GM18867 (cell line): ENCODE data around the gene JAK1.

Experiments
- ATAC-seq: cut with Tn5 transposase; IDR thresholded peaks from one replicate; pipeline ENCODE4 v1.9.1; 2021; ENCODE audit warnings: mild to moderate bottlenecking, moderate library complexity; ENCODE audit not compliant: unreplicated experiment

JAK1 gene

GRCh38 chr1:64873576-64873975, 92.8 kb downstream of the JAK1 start:
- no peak for ATAC-seq

GRCh38 chr1:64872067-64872466, 94.3 kb downstream of the JAK1 start:
- no peak for ATAC-seq

GRCh38 chr1:64871256-64871655, 95.1 kb downstream of the JAK1 start:
- no peak for ATAC-seq

GRCh38 chr1:64867266-64867665, 99.1 kb downstream of the JAK1 start:
- no peak for ATAC-seq

GRCh38 chr1:64866689-64867088, 99.7 kb downstream of the JAK1 start:
- no peak for ATAC-seq

- no peak for ATAC-seq
Observed at GRCh38 chr1:64865105-64865757, 101.1 kb downstream of the JAK1 start.

- ATAC-seq = peak; percentile 100
Observed at GRCh38 chr1:64864018-64864940, 102.1 kb downstream of the JAK1 start.

GRCh38 chr1:64861611-64862010, 104.7 kb downstream of the JAK1 start:
- ATAC-seq = no peak

GRCh38 chr1:64857347-64857746, 109.0 kb downstream of the JAK1 start:
- ATAC-seq = no peak

- ATAC-seq = no peak
Observed at GRCh38 chr1:64856553-64856952, 109.8 kb downstream of the JAK1 start.

GRCh38 chr1:64855557-64855956, 110.8 kb downstream of the JAK1 start:
- no peak for ATAC-seq

- ATAC-seq = no peak
Observed at GRCh38 chr1:64854674-64855073, 111.7 kb downstream of the JAK1 start.

- no peak for ATAC-seq
Observed at GRCh38 chr1:64851664-64852063, 114.7 kb downstream of the JAK1 start.

GRCh38 chr1:64850846-64851245, 115.5 kb downstream of the JAK1 start:
- no peak for ATAC-seq

GRCh38 chr1:64849942-64850341, 116.4 kb downstream of the JAK1 start:
- ATAC-seq = no peak

GRCh38 chr1:64848803-64849202, 117.5 kb downstream of the JAK1 start:
- ATAC-seq = no peak

- no peak for ATAC-seq
Observed at GRCh38 chr1:64848136-64848535, 118.2 kb downstream of the JAK1 start.

- ATAC-seq = no peak
Observed at GRCh38 chr1:64847666-64848065, 118.7 kb downstream of the JAK1 start.

GRCh38 chr1:64846573-64847430, 119.5 kb downstream of the JAK1 start:
- ATAC-seq = no peak

GRCh38 chr1:64845831-64846425, 120.4 kb downstream of the JAK1 start:
- ATAC-seq = no peak

- ATAC-seq = no peak
Observed at GRCh38 chr1:64844609-64845008, 121.7 kb downstream of the JAK1 start.
